Keratinocyte (primary cell): ENCODE measurements around the gene ANKK1. TPM values are rescaled to one million over a fixed set of nuclear protein-coding genes. Genes with fewer than 3 reads are reported as not detected.

Experiments
- DNase-seq: peaks from one replicate; pipeline ENCODE4 v3.0.0-alpha.2; 2011; ENCODE audit warnings: low read depth, missing footprints, low spot score
- FAIRE-seq: peaks from 2 replicates; lab custom pipeline; 2011; peaks lifted over from hg19 to GRCh38; lab: Jason Lieb, UNC
- H2AFZ ChIP-seq: 2 replicates; pipeline ENCODE4 v1.6.0; 2012; ENCODE audit warnings: low read length, control low read depth, inconsistent platforms; ENCODE audit not compliant: control insufficient read depth
- H3K27ac ChIP-seq: 2 replicates; pipeline ENCODE4 v1.5.1; 2011; ENCODE audit warnings: low read length; ENCODE audit not compliant: control insufficient read depth, insufficient read depth
- H3K27me3 ChIP-seq: 3 replicates; pipeline ENCODE4 v1.6.0; 2011; ENCODE audit warnings: low read length; ENCODE audit not compliant: control insufficient read depth, insufficient read depth; ENCODE audit errors: extremely low read depth
- H3K36me3 ChIP-seq, 2 experiments: 2 replicates in 1 of 2; 3 replicates in 1 of 2; pipeline ENCODE4 v1.5.1; 2011; ENCODE audit warnings: low read length in 2 of 2, mild to moderate bottlenecking in 1 of 2; ENCODE audit not compliant: control insufficient read depth in 2 of 2, insufficient read depth in 2 of 2; ENCODE audit errors: extremely low read depth in 1 of 2
- H3K4me1 ChIP-seq: 3 replicates; pipeline ENCODE4 v1.5.1; 2011; ENCODE audit warnings: low read length; ENCODE audit not compliant: control insufficient read depth, insufficient read depth; ENCODE audit errors: extremely low read depth
- H3K4me2 ChIP-seq: 3 replicates; pipeline ENCODE4 v1.6.0; 2011; ENCODE audit warnings: low read depth, low read length; ENCODE audit not compliant: control insufficient read depth, insufficient read depth; ENCODE audit errors: extremely low read depth
- H3K4me3 ChIP-seq, 3 experiments: fragments of 200-600 bp in 1 of 3; sonication (generic) in 1 of 3; 2 replicates in 2 of 3; 3 replicates in 1 of 3; pipeline ENCODE4 v1.5.1; 2011 to 2016; ENCODE audit warnings: low read length in 3 of 3, mild to moderate bottlenecking in 3 of 3, control low read depth in 2 of 3, inconsistent platforms in 1 of 3, low read depth in 1 of 3, mixed read lengths in 1 of 3, mixed run types in 1 of 3, moderate library complexity in 1 of 3; ENCODE audit not compliant: control insufficient read depth in 2 of 3, insufficient read depth in 2 of 3; ENCODE audit errors: extremely low read depth in 1 of 3
- H3K79me2 ChIP-seq: 2 replicates; pipeline ENCODE4 v1.6.0; 2012; ENCODE audit warnings: low read length; ENCODE audit not compliant: control insufficient read depth, insufficient read depth
- H3K9ac ChIP-seq: 3 replicates; pipeline ENCODE4 v1.6.0; 2011; ENCODE audit warnings: low read length; ENCODE audit not compliant: control insufficient read depth, insufficient read depth; ENCODE audit errors: extremely low read depth
- H3K9me1 ChIP-seq: 3 replicates; pipeline ENCODE4 v1.6.0; 2011; ENCODE audit warnings: low read length; ENCODE audit not compliant: control insufficient read depth, insufficient read depth; ENCODE audit errors: extremely low read depth
- H3K9me3 ChIP-seq: 2 replicates; pipeline ENCODE4 v1.5.1; 2012; ENCODE audit warnings: low read depth, low read length; ENCODE audit not compliant: control insufficient read depth
- H4K20me1 ChIP-seq: 3 replicates; pipeline ENCODE4 v1.6.0; 2011; ENCODE audit warnings: low read length; ENCODE audit not compliant: control insufficient read depth, insufficient read depth; ENCODE audit errors: extremely low read depth
- EZH2 ChIP-seq: IDR thresholded peaks from one replicate; pipeline ENCODE4 v1.6.1; 2012; ENCODE audit warnings: inconsistent platforms, mild to moderate bottlenecking, low read length, moderate library complexity
- dilution Hi-C: fragments of 300-500 bp; cut with MboI; formaldehyde crosslinking; loops from one replicate; pipeline ENCODE4 v1.7.0; 2020; ENCODE audit warnings: low sequenced_read_pairs; ENCODE audit not compliant: extremely low pct_ligation_motif_present
- polyA plus RNA-seq, 5 experiments: library from polyadenylated mRNA; depleted of rRNA in 3 of 5; stranded (reverse) in 3 of 5; stranded (forward) in 1 of 5; unstranded in 1 of 5; fragments of >200 nt; gene quantifications; 1 replicate in 1 of 5; 2 replicates in 3 of 5; 3 replicates in 1 of 5; pipeline versions ENCODE4 v1.2.1 to v1.2.3, GENCODE V29; 2011 to 2012; ENCODE audit warnings: missing spikeins in 2 of 5, low read depth in 1 of 5, low replicate concordance in 1 of 5
- TF ChIP-seq, protein P1 (sequence below), 3 experiments: IDR thresholded peaks in 1 of 3; conservative IDR thresholded peaks in 1 of 3; optimal IDR thresholded peaks in 1 of 3; 2 replicates in 2 of 3; 3 replicates in 1 of 3; pipeline versions ENCODE3 to v1.5.1; 2011; ENCODE audit warnings: low read length in 3 of 3, mild to moderate bottlenecking in 3 of 3, moderate library complexity in 2 of 3, control low read depth in 1 of 3, inconsistent platforms in 1 of 3; ENCODE audit not compliant: insufficient read depth in 2 of 3; ENCODE audit errors: extremely low read depth in 1 of 3

Gene ANKK1
- polyA plus RNA-seq, 1 donor (not counting 4 experiments of a cell fraction or from before 2014, with no cell fraction given): 0.92 TPM

DNA sequence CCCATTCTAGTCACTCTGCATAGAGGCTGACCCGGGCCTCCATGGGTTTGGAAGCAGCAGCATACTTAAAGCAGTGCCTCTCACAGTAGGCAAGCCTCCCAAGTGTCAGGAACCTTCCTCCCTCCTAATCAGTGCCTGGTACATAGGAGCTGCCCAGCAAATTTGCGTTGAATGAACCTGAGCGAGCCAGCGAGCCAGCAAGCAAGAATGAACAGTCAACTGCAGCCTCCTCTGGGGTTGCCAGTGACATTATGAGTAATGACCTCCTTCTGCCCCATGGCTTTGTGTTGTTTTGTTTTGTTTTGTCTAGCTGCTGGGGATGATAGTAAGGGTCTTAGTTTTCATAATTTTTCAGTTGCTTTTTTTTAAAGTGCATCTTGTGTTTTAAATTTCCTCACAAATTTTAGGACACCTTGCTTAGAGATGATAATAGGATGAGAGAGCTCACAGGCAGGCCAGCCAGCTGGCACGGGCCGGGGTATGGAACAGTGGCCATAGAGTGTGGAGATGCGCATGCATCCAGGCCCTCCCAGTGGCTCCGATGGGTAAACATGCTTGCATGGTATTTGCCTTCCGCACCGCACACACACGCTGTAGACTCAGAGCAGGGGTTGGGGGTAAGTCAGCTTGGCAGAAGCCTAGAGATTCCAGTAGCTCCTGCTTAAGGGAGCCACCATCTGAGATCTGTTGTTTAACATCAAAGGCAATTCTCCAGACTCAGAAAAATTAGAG is 37.1 kb upstream of the ANKK1 start:
- no peak for DNase-seq
- Histone ChIP-seq H3K9me1 (no peaks in the 10 kb centered on the region), H3K4me3 (no peak overlapping the region), H3K79me2 (no peaks in the 10 kb centered on the region), H3K36me3 (peaks cover 0 to 13% of the 10 kb centered on the region in 2 experiments), H3K9ac (no peak overlapping the region), H3K9me3 (no peaks in the 10 kb centered on the region), H3K27ac (no peak overlapping the region), H2AFZ (no peak overlapping the region), H3K4me2 (no peak overlapping the region), H4K20me1 (no peaks in the 10 kb centered on the region), H3K4me1 (peaks cover 14% of the 10 kb centered on the region), H3K27me3 (no peaks in the 10 kb centered on the region)
- no peak for FAIRE-seq
- no peak for TF ChIP-seq EZH2
- TF ChIP-seq, protein P1, sequence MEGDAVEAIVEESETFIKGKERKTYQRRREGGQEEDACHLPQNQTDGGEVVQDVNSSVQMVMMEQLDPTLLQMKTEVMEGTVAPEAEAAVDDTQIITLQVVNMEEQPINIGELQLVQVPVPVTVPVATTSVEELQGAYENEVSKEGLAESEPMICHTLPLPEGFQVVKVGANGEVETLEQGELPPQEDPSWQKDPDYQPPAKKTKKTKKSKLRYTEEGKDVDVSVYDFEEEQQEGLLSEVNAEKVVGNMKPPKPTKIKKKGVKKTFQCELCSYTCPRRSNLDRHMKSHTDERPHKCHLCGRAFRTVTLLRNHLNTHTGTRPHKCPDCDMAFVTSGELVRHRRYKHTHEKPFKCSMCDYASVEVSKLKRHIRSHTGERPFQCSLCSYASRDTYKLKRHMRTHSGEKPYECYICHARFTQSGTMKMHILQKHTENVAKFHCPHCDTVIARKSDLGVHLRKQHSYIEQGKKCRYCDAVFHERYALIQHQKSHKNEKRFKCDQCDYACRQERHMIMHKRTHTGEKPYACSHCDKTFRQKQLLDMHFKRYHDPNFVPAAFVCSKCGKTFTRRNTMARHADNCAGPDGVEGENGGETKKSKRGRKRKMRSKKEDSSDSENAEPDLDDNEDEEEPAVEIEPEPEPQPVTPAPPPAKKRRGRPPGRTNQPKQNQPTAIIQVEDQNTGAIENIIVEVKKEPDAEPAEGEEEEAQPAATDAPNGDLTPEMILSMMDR (optimal IDR thresholded peaks at IDR 0.05 in 1 of 3, IDR thresholded peaks at IDR 0.05 in 1 of 3, conservative IDR thresholded peaks at IDR 0.05 in 1 of 3; ENCODE audit: extremely low read depth in 1 of 3, insufficient read depth in 2 of 3, low read length in 3 of 3): no peak
- dilution Hi-C loops: no loop called here

DNA sequence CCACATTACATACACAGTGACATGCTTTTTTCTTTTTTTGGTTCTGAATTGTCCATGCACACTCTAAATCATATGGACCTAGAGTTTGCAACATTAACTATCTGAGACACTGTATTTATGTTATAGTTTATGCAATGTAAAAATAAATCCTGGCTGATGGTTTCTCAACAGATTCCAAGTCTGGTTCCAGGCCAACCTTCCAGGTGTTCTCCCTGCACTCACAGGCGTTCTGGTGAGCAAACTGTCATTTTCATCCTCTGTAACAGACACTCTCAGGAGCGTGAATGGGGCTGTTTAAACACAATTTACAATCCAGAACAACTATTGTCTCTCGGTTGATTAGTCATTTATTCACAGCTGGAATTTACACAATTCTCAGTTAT is 36.5 kb upstream of the ANKK1 start:
- H3K9me1 ChIP-seq: no peaks in the 10 kb centered on the region
- H3K4me1 ChIP-seq: peaks cover 8% of the 10 kb centered on the region
- no peak overlapping the region for H3K4me3 ChIP-seq
- peaks cover 0 to 14% of the 10 kb centered on the region in 2 experiments for H3K36me3 ChIP-seq
- no peak for DNase-seq
- TF ChIP-seq, protein P1 (optimal IDR thresholded peaks at IDR 0.05 in 1 of 3, IDR thresholded peaks at IDR 0.05 in 1 of 3, conservative IDR thresholded peaks at IDR 0.05 in 1 of 3; ENCODE audit: extremely low read depth in 1 of 3, insufficient read depth in 2 of 3, low read length in 3 of 3): no peak
- no peak for TF ChIP-seq EZH2
- no peaks in the 10 kb centered on the region for H3K9me3 ChIP-seq
- H3K27ac ChIP-seq: no peak overlapping the region
- no peak for FAIRE-seq
- dilution Hi-C loops: no loop called here
- no peaks in the 10 kb centered on the region for H4K20me1 ChIP-seq
- H3K9ac ChIP-seq: no peak overlapping the region
- H3K4me2 ChIP-seq: no peak overlapping the region
- H3K79me2 ChIP-seq: no peaks in the 10 kb centered on the region
- no peaks in the 10 kb centered on the region for H3K27me3 ChIP-seq
- no peak overlapping the region for H2AFZ ChIP-seq
